Naive thymus-derived CD4-positive, alpha-beta T cell (primary cell): ENCODE data around the gene FAS. TPM values are rescaled to one million over a fixed set of nuclear protein-coding genes. Genes with fewer than 3 reads are reported as not detected.

Experiments
- ATAC-seq: fragments of 150-1000 bp; cut with Tn5 transposase; 2 replicates; pipeline ENCODE4 v1.10.0; 2021; ENCODE audit warnings: mild to moderate bottlenecking, moderate library complexity
- CTCF ChIA-PET: fragments of 350-600 bp; sonication (Branson Sonifier 250); formaldehyde crosslinking; loops from one replicate; lab custom pipeline; 2021; ENCODE audit warnings: antibody characterized with exemption; lab: Charles Lee
- POLR2A ChIA-PET: fragments of 350-600 bp; sonication (Branson Sonifier 250); formaldehyde crosslinking; loops from one replicate; lab custom pipeline; 2021; ENCODE audit warnings: antibody characterized with exemption, inconsistent platforms; lab: Charles Lee
- DNase-seq, 9 donors: peaks; one replicate each; pipeline versions ENCODE4 v3.0.0 to v3.0.0-alpha.2; 2020 to 2022; ENCODE audit warnings: mixed read lengths in 1 of 9
- H3K27ac ChIP-seq: one replicate; pipeline ENCODE4 v1.7.0; 2013; ENCODE audit warnings: mild to moderate bottlenecking, low read depth, low read length, moderate library complexity
- H3K27me3 ChIP-seq, 2 donors: one replicate each; pipeline ENCODE4 v1.7.0; 2013; ENCODE audit warnings: low read length in 2 of 2, mild to moderate bottlenecking in 2 of 2, moderate library complexity in 2 of 2; ENCODE audit not compliant: control insufficient read depth in 2 of 2, insufficient read depth in 2 of 2
- H3K36me3 ChIP-seq, 3 experiments: 1 replicate in 2 of 3; 2 replicates in 1 of 3; pipeline ENCODE4 v1.7.0; 2013; ENCODE audit warnings: low read length in 3 of 3, mild to moderate bottlenecking in 3 of 3, moderate library complexity in 1 of 3; ENCODE audit not compliant: insufficient read depth in 3 of 3, control insufficient read depth in 2 of 3
- H3K4me1 ChIP-seq, 2 donors: one replicate each; pipeline ENCODE4 v1.7.0; 2013; ENCODE audit warnings: low read length in 2 of 2, mild to moderate bottlenecking in 2 of 2, moderate library complexity in 1 of 2; ENCODE audit not compliant: control insufficient read depth in 2 of 2, insufficient read depth in 2 of 2
- H3K4me3 ChIP-seq: 2 replicates; pipeline ENCODE4 v1.7.0; 2013; ENCODE audit warnings: mild to moderate bottlenecking, low read length
- H3K9me3 ChIP-seq, 3 experiments: 1 replicate in 2 of 3; 2 replicates in 1 of 3; pipeline ENCODE4 v1.7.0; 2013; ENCODE audit warnings: low read length in 3 of 3; ENCODE audit not compliant: control insufficient read depth in 2 of 3
- H3K27ac Mint-ChIP-seq, 9 donors: one replicate each; pipeline ENCODE4 v1.8.0; 2020 to 2022; ENCODE audit warnings: mixed read lengths in 9 of 9, mild to moderate bottlenecking in 8 of 9, moderate library complexity in 5 of 9, inconsistent platforms in 2 of 9
- H3K27me3 Mint-ChIP-seq, 5 donors: one replicate each; pipeline ENCODE4 v1.8.0; 2021 to 2022; ENCODE audit warnings: mixed read lengths in 5 of 5, mild to moderate bottlenecking in 1 of 5
- H3K36me3 Mint-ChIP-seq, 5 donors: one replicate each; pipeline ENCODE4 v1.8.0; 2020 to 2022; ENCODE audit warnings: mixed read lengths in 5 of 5, mild to moderate bottlenecking in 3 of 5, inconsistent platforms in 1 of 5
- H3K4me1 Mint-ChIP-seq, 7 donors: one replicate each; pipeline ENCODE4 v1.8.0; 2020 to 2022; ENCODE audit warnings: mixed read lengths in 7 of 7, mild to moderate bottlenecking in 3 of 7, inconsistent platforms in 1 of 7
- H3K4me3 Mint-ChIP-seq, 10 donors: one replicate each; pipeline ENCODE4 v1.8.0; 2020 to 2022; ENCODE audit warnings: mild to moderate bottlenecking in 10 of 10, mixed read lengths in 10 of 10, moderate library complexity in 6 of 10, inconsistent platforms in 2 of 10
- H3K9me3 Mint-ChIP-seq, 11 donors: one replicate each; pipeline ENCODE4 v1.8.0; 2020 to 2022; ENCODE audit warnings: mixed read lengths in 11 of 11, mild to moderate bottlenecking in 4 of 11, inconsistent platforms in 1 of 11, moderate library complexity in 1 of 11
- intact Hi-C, 2 donors: fragments of 100-400 bp; cut with micrococcal nuclease; formaldehyde crosslinking; loops; one replicate each; pipeline ENCODE4 v1.15.1; 2023
- polyA plus RNA-seq, 2 donors: library from polyadenylated mRNA; unstranded; fragments of 300-500 nt; fragmentation: Illumina TruSeq; gene quantifications; one replicate each; pipeline ENCODE4 v1.2.3, GENCODE V29; 2021
- total RNA-seq, 6 experiments: library from RNA in 5 of 6; stranded (reverse) in 5 of 6; gene quantifications; 1 replicate in 5 of 6; 2 replicates in 1 of 6; pipeline ENCODE4 v1.2.3 and lab custom pipeline; 2021 to 2026

The FAS gene
- total and polyA plus RNA-seq, 7 experiments from 2014 or later = 2.1 to 67.4 (median 5.6) TPM

DNA sequence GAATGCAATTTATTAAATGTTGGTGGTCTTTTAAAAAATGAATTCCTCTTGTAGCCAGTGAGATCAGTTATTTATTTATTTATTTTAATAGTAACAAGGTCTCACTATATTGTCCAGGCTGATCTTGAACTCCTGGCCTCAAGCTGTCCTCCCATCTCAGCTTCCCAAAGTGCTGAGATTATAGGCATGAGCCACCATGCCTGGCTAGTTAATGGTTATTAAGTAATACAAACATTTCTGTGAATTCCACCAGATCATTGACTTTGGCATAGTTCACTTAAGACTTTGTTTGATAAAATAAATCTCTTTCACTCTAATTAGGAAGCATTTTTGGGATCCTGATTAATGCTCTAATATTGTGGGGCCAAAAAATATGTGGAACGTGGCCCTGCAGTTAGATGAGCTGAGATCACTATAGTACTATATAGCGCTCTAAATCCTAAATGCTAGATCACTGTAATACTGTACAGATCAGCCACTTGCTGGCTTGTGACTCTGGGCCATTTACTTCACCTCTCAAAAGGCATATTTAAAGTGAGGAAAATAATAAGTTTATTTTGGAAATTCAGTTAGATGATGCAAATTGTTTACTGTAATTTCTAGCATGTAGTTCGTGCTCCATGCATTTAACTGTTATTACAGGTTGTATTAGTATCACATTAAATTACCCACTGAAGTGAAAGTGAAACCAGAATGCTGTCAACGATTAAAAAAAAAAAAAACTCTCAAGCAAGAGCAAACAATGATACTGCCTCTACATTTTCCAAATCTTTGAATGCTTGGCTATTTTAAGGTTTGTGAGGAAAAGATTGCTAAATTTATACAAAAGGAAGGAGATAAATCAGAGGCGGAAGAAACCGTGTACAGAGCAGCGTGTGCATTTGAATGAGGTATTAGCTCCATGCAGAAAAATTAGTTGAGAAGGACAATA is 15.9 kb upstream of the FAS start:
- Mint-ChIP-seq H3K4me1 (peaks cover 4 to 26% (median 16%) of the 10 kb centered on the region in 7 donors), H3K4me3 (peak overlapping the region; percentile 84 to 100 (median 90)), H3K9me3 (no peaks in the 10 kb centered on the region), H3K27me3 (peaks cover 0 to 9% (median 0%) of the 10 kb centered on the region in 5 donors), H3K36me3 (peaks cover 0 to 7% (median 0%) of the 10 kb centered on the region in 5 donors), H3K27ac (peak overlapping the region; percentile 88 to 99 (median 93))
- ChIA-PET CTCF (interaction anchor here (0.5 to 1.6 kb wide), 3 partner anchors 42 to 55 kb away, joined by 3 to 5 read pairs (median 3); no protein-coding TSS in a partner anchor), POLR2A (interaction anchor here (0.5 to 1.7 kb wide), 6 partner anchors 11 to 449 kb away, joined by 3 to 7 read pairs (median 4); partner anchors contain the start of gene FAS)
- Histone ChIP-seq H3K27me3 (no peaks in the 10 kb centered on the region), H3K27ac (peak overlapping the region; percentile 65), H3K36me3 (no peaks in the 10 kb centered on the region), H3K4me3 (peak overlapping the region; percentile 46), H3K4me1 (peaks cover 7 to 14% of the 10 kb centered on the region in 2 donors), H3K9me3 (no peaks in the 10 kb centered on the region)
- intact Hi-C loops = loop anchor here (1.0 to 5.0 kb wide), 6 partner anchors 10 to 728 kb away; partner anchors contain the start of genes FAS (in 1 of the 2) and KIF20B (in 1 of the 2)
- DNase-seq = peak in 5 of 9 donors; percentile 28 to 47 (median 36)
- ATAC-seq = peak; percentile 55

DNA sequence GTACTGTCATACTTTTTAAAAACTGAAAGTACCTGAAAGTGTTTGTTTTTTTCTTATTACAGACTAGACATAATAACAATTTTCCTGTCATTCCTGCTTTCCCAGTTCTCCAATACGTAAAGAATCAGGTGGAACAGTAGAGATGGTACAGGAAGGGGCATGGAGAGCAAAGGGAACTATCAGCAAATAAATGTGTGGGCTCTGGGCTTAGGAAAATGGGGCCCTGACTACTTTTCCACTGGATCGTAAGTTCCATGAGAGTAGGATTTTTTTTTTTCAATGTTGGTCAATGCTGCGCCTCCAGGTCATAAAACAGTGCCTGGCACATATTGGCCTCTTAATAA is 15.2 kb upstream of the FAS start:
- ChIA-PET POLR2A (interaction anchor here (1.1 to 1.7 kb wide), 3 partner anchors 12 to 15 kb away, joined by 3 to 7 read pairs (median 4); partner anchors contain the start of gene FAS), CTCF (interaction anchor here (0.6 to 1.6 kb wide), 2 partner anchors 42 to 54 kb away, joined by 3 to 5 read pairs; no protein-coding TSS in a partner anchor)
- H3K9me3 ChIP-seq = no peaks in the 10 kb centered on the region
- intact Hi-C loops = loop anchor here (1.0 to 5.0 kb wide), 5 partner anchors 9 to 727 kb away; partner anchors contain the start of genes FAS (in 1 of the 2) and KIF20B (in 1 of the 2)
- peak overlapping the region; percentile 65 for H3K27ac ChIP-seq
- peaks cover 4 to 26% (median 16%) of the 10 kb centered on the region in 7 donors for H3K4me1 Mint-ChIP-seq
- peaks cover 7 to 14% of the 10 kb centered on the region in 2 donors for H3K4me1 ChIP-seq
- no peaks in the 10 kb centered on the region for H3K27me3 ChIP-seq
- ATAC-seq = no peak
- peak overlapping the region; percentile 88 to 99 (median 93) for H3K27ac Mint-ChIP-seq
- H3K4me3 ChIP-seq = peak overlapping the region; percentile 46
- H3K4me3 Mint-ChIP-seq = peak overlapping the region; percentile 84 to 100 (median 90)
- DNase-seq = no peak
- no peaks in the 10 kb centered on the region for H3K9me3 Mint-ChIP-seq
- H3K36me3 Mint-ChIP-seq = peaks cover 0 to 7% (median 0%) of the 10 kb centered on the region in 5 donors
- H3K36me3 ChIP-seq = no peaks in the 10 kb centered on the region
- peaks cover 0 to 7% (median 0%) of the 10 kb centered on the region in 5 donors for H3K27me3 Mint-ChIP-seq

- intact Hi-C loops = loop anchor here in 1 of 2 donors (5.0 kb wide), 1 partner anchor 724 kb away; the partner anchor contains the start of gene KIF20B
- no peaks in the 10 kb centered on the region for H3K9me3 ChIP-seq
- H3K27ac ChIP-seq = no peak overlapping the region
- Mint-ChIP-seq H3K4me1 (peaks cover 4 to 23% (median 18%) of the 10 kb centered on the region in 7 donors), H3K36me3 (peaks cover 0 to 5% (median 0%) of the 10 kb centered on the region in 5 donors), H3K27ac (no peak overlapping the region), H3K27me3 (peaks cover 0 to 3% (median 0%) of the 10 kb centered on the region in 5 donors), H3K9me3 (no peaks in the 10 kb centered on the region), H3K4me3 (no peak overlapping the region)
- ATAC-seq (no peak), DNase-seq (no peak)
- H3K36me3 ChIP-seq = no peaks in the 10 kb centered on the region
- ChIA-PET CTCF (interaction anchor here (0.6 to 0.9 kb wide), 2 partner anchors 9 to 44 kb away, joined by 3 to 4 read pairs; no protein-coding TSS in a partner anchor), POLR2A (no interaction called here)
- H3K27me3 ChIP-seq = no peaks in the 10 kb centered on the region
- peaks cover 7 to 14% of the 10 kb centered on the region in 2 donors for H3K4me1 ChIP-seq
- H3K4me3 ChIP-seq = no peak overlapping the region
Observed at GRCh38 chr10:88978463-88978862, 12.1 kb upstream of the FAS start.

- CTCF ChIA-PET = interaction anchor here (0.6 to 0.9 kb wide), 2 partner anchors 8 to 44 kb away, joined by 3 to 4 read pairs; no protein-coding TSS in a partner anchor
Observed at GRCh38 chr10:88979153-88979562, 11.4 kb upstream of the FAS start.

GRCh38 chr10:88979603-88980002 is 11.0 kb upstream of the FAS start:
- CTCF ChIA-PET = no interaction called here

More at GRCh38 chr10:88979153-88979562, 11.4 kb upstream of the FAS start:
- peaks cover 6 to 29% (median 18%) of the 10 kb centered on the region in 7 donors for H3K4me1 Mint-ChIP-seq
- no peaks in the 10 kb centered on the region for H3K27me3 ChIP-seq
- H3K36me3 ChIP-seq = no peaks in the 10 kb centered on the region
- peaks cover 0 to 3% (median 0%) of the 10 kb centered on the region in 5 donors for H3K27me3 Mint-ChIP-seq
- no peaks in the 10 kb centered on the region for H3K9me3 Mint-ChIP-seq
- POLR2A ChIA-PET = no interaction called here
- H3K9me3 ChIP-seq = no peaks in the 10 kb centered on the region
- H3K27ac Mint-ChIP-seq = peak overlapping the region in 2 of 9 donors; percentile 32 to 33
- H3K4me3 ChIP-seq = no peak overlapping the region
- H3K4me1 ChIP-seq = peaks cover 7 to 12% of the 10 kb centered on the region in 2 donors
- ATAC-seq (no peak), DNase-seq (no peak)
- intact Hi-C loops = loop anchor here in 1 of 2 donors (5.0 kb wide), 1 partner anchor 723 kb away; the partner anchor contains the start of gene KIF20B
- H3K27ac ChIP-seq = no peak overlapping the region
- no peak overlapping the region for H3K4me3 Mint-ChIP-seq
- H3K36me3 Mint-ChIP-seq = peaks cover 0 to 8% (median 0%) of the 10 kb centered on the region in 5 donors

GRCh38 chr10:88980247-88980646 is 10.4 kb upstream of the FAS start:
- POLR2A ChIA-PET = no interaction called here
- H3K4me3 ChIP-seq = no peak overlapping the region
- no peaks in the 10 kb centered on the region for H3K36me3 ChIP-seq
- DNase-seq = no peak
- H3K4me1 ChIP-seq = peaks cover 6 to 7% of the 10 kb centered on the region in 2 donors
- Mint-ChIP-seq H3K27me3 (peaks cover 0 to 3% (median 0%) of the 10 kb centered on the region in 5 donors), H3K36me3 (peaks cover 0 to 8% (median 0%) of the 10 kb centered on the region in 5 donors), H3K4me1 (peaks cover 8 to 26% (median 13%) of the 10 kb centered on the region in 7 donors), H3K9me3 (no peaks in the 10 kb centered on the region), H3K4me3 (no peak overlapping the region), H3K27ac (no peak overlapping the region)
- CTCF ChIA-PET = interaction anchor here (0.5 kb wide), 1 partner anchor 144 kb away, joined by 3 read pairs; no protein-coding TSS in a partner anchor
- intact Hi-C loops = no loop called here
- ATAC-seq = no peak
- H3K27me3 ChIP-seq = no peaks in the 10 kb centered on the region
- H3K9me3 ChIP-seq = no peaks in the 10 kb centered on the region
- no peak overlapping the region for H3K27ac ChIP-seq

More at GRCh38 chr10:88979603-88980002, 11.0 kb upstream of the FAS start:
- no peak for DNase-seq
- Histone ChIP-seq H3K4me1 (peaks cover 7 to 8% of the 10 kb centered on the region in 2 donors), H3K27me3 (no peaks in the 10 kb centered on the region), H3K36me3 (no peaks in the 10 kb centered on the region), H3K27ac (no peak overlapping the region), H3K4me3 (no peak overlapping the region), H3K9me3 (no peaks in the 10 kb centered on the region)
- Mint-ChIP-seq H3K27ac (no peak overlapping the region), H3K36me3 (peaks cover 0 to 8% (median 0%) of the 10 kb centered on the region in 5 donors), H3K4me3 (no peak overlapping the region), H3K27me3 (peaks cover 0 to 3% (median 0%) of the 10 kb centered on the region in 5 donors), H3K9me3 (no peaks in the 10 kb centered on the region), H3K4me1 (peaks cover 9 to 30% (median 18%) of the 10 kb centered on the region in 7 donors)
- POLR2A ChIA-PET = no interaction called here
- no peak for ATAC-seq
- intact Hi-C loops = loop anchor here in 1 of 2 donors (5.0 kb wide), 1 partner anchor 723 kb away; the partner anchor contains the start of gene KIF20B
